Activated T-helper 17 cell treated with anti-CD3 and anti-CD28 coated beads, Interleukin-2, amount 50 U/mL, for 72 hours (primary cell): ENCODE data around the gene SLC16A8. TPM values are rescaled to one million over a fixed set of nuclear protein-coding genes. Genes with fewer than 3 reads are reported as not detected.
"Not testable (repeated sequence)": the region's sequence is repeated elsewhere in the genome, so short reads cannot be mapped to it uniquely, and the experiment has no call there.

ENCODE experiments used
- ATAC-seq: fragments of 150-1000 bp; cut with Tn5 transposase; replicated peaks from 2 replicates; pipeline ENCODE4 v1.10.0; 2021; ENCODE audit warnings: mild to moderate bottlenecking, moderate library complexity
- H3K27ac Mint-ChIP-seq: one replicate; pipeline ENCODE4 v1.8.0; 2022; ENCODE audit warnings: mixed read lengths
- H3K27me3 Mint-ChIP-seq: one replicate; pipeline ENCODE4 v1.8.0; 2022; ENCODE audit warnings: mixed read lengths
- H3K36me3 Mint-ChIP-seq: one replicate; pipeline ENCODE4 v1.8.0; 2022; ENCODE audit warnings: low read depth, mild to moderate bottlenecking, mixed read lengths
- H3K4me1 Mint-ChIP-seq: one replicate; pipeline ENCODE4 v1.8.0; 2022; ENCODE audit warnings: mixed read lengths
- H3K4me3 Mint-ChIP-seq: one replicate; pipeline ENCODE4 v1.8.0; 2022; ENCODE audit warnings: mild to moderate bottlenecking, mixed read lengths
- H3K9me3 Mint-ChIP-seq: one replicate; pipeline ENCODE4 v1.8.0; 2022; ENCODE audit warnings: mixed read lengths
- total RNA-seq, 2 donors: library from RNA; stranded (reverse); gene quantifications; one replicate each; pipeline ENCODE4 v1.2.3, GENCODE V29; 2022

The SLC16A8 gene
- total RNA-seq, 2 donors from 2014 or later: not detected

GRCh38 chr22:38120359-38121110 is 36.6 kb upstream of the SLC16A8 start:
- no peaks in the 10 kb centered on the region for H3K27me3 Mint-ChIP-seq
- H3K4me1 Mint-ChIP-seq: peaks cover 3% of the 10 kb centered on the region
- no peak overlapping the region for H3K27ac Mint-ChIP-seq
- no peak overlapping the region for H3K4me3 Mint-ChIP-seq
- ATAC-seq: no peak
- no peaks in the 10 kb centered on the region for H3K36me3 Mint-ChIP-seq
- no peaks in the 10 kb centered on the region for H3K9me3 Mint-ChIP-seq

- H3K27ac Mint-ChIP-seq, H3K4me1 Mint-ChIP-seq, ATAC-seq, H3K36me3 Mint-ChIP-seq, H3K4me3 Mint-ChIP-seq, H3K9me3 Mint-ChIP-seq, H3K27me3 Mint-ChIP-seq: not testable (repeated sequence)
These were observed 34.8 kb upstream of the SLC16A8 start for GRCh38 chr22:38118747-38119146.

GRCh38 chr22:38118182-38118581 is 34.2 kb upstream of the SLC16A8 start:
- H3K4me1 Mint-ChIP-seq: peaks cover 5% of the 10 kb centered on the region
- peaks cover 6% of the 10 kb centered on the region for H3K36me3 Mint-ChIP-seq
- no peak overlapping the region for H3K27ac Mint-ChIP-seq
- H3K4me3 Mint-ChIP-seq: no peak overlapping the region
- no peaks in the 10 kb centered on the region for H3K9me3 Mint-ChIP-seq
- ATAC-seq: no peak
- H3K27me3 Mint-ChIP-seq: no peaks in the 10 kb centered on the region

GRCh38 chr22:38117556-38117955 is 33.6 kb upstream of the SLC16A8 start:
- H3K9me3 Mint-ChIP-seq, ATAC-seq, H3K36me3 Mint-ChIP-seq, H3K4me1 Mint-ChIP-seq, H3K27ac Mint-ChIP-seq, H3K4me3 Mint-ChIP-seq, H3K27me3 Mint-ChIP-seq: not testable (repeated sequence)

- Mint-ChIP-seq H3K4me3 (no peak overlapping the region), H3K4me1 (peaks cover 5% of the 10 kb centered on the region), H3K9me3 (no peaks in the 10 kb centered on the region), H3K27me3 (no peaks in the 10 kb centered on the region), H3K36me3 (peaks cover 6% of the 10 kb centered on the region), H3K27ac (no peak overlapping the region)
- ATAC-seq: no peak
These were observed 31.6 kb upstream of the SLC16A8 start for GRCh38 chr22:38115423-38116205.

GRCh38 chr22:38114484-38115398 is 30.8 kb upstream of the SLC16A8 start:
- Mint-ChIP-seq H3K4me1 (peaks cover 5% of the 10 kb centered on the region), H3K27me3 (no peaks in the 10 kb centered on the region), H3K36me3 (peaks cover 6% of the 10 kb centered on the region), H3K9me3 (no peaks in the 10 kb centered on the region), H3K27ac (no peak overlapping the region), H3K4me3 (no peak overlapping the region)
- ATAC-seq: peak; percentile 93

- no peaks in the 10 kb centered on the region for H3K9me3 Mint-ChIP-seq
- no peak overlapping the region for H3K4me3 Mint-ChIP-seq
- ATAC-seq: no peak
- H3K36me3 Mint-ChIP-seq: peaks cover 6% of the 10 kb centered on the region
- peaks cover 5% of the 10 kb centered on the region for H3K4me1 Mint-ChIP-seq
- no peak overlapping the region for H3K27ac Mint-ChIP-seq
- no peaks in the 10 kb centered on the region for H3K27me3 Mint-ChIP-seq
These were observed 28.4 kb upstream of the SLC16A8 start for GRCh38 chr22:38112381-38112780.

- no peak overlapping the region for H3K27ac Mint-ChIP-seq
- H3K4me1 Mint-ChIP-seq: peaks cover 5% of the 10 kb centered on the region
- H3K9me3 Mint-ChIP-seq: no peaks in the 10 kb centered on the region
These were observed 28.0 kb upstream of the SLC16A8 start for GRCh38 chr22:38111925-38112355.

GRCh38 chr22:38110863-38111852 is 27.2 kb upstream of the SLC16A8 start:
- Mint-ChIP-seq H3K36me3 (peaks cover 6% of the 10 kb centered on the region), H3K4me1 (peaks cover 5% of the 10 kb centered on the region), H3K4me3 (no peak overlapping the region), H3K27me3 (no peaks in the 10 kb centered on the region), H3K27ac (no peak overlapping the region), H3K9me3 (no peaks in the 10 kb centered on the region)
- no peak for ATAC-seq

More at GRCh38 chr22:38111925-38112355, 28.0 kb upstream of the SLC16A8 start:
- ATAC-seq: no peak
- H3K27me3 Mint-ChIP-seq: no peaks in the 10 kb centered on the region
- H3K36me3 Mint-ChIP-seq: peaks cover 6% of the 10 kb centered on the region
- no peak overlapping the region for H3K4me3 Mint-ChIP-seq

- no peak within 1 kb of the TSS for H3K27ac Mint-ChIP-seq
- no peak within 1 kb of the TSS for H3K4me3 Mint-ChIP-seq
- peaks cover 6% of the 10 kb centered on the region for H3K36me3 Mint-ChIP-seq
- no peaks in the 10 kb centered on the region for H3K27me3 Mint-ChIP-seq
- H3K4me1 Mint-ChIP-seq: peaks cover 5% of the 10 kb centered on the region
- no peaks in the 10 kb centered on the region for H3K9me3 Mint-ChIP-seq
- no peak for ATAC-seq
These were observed 26.3 kb upstream of the SLC16A8 start, which contains the start of gene BAIAP2L2 for GRCh38 chr22:38110008-38110862. BAIAP2L2 (minus strand) TSS chr22:38110684; CDS start chr22:38110525, 159 bp downstream.

GRCh38 chr22:38109371-38110001 is 25.5 kb upstream of the SLC16A8 start:
- Mint-ChIP-seq H3K9me3 (no peaks in the 10 kb centered on the region), H3K36me3 (peaks cover 4% of the 10 kb centered on the region), H3K4me1 (peaks cover 8% of the 10 kb centered on the region), H3K4me3 (no peak overlapping the region), H3K27ac (no peak overlapping the region), H3K27me3 (no peaks in the 10 kb centered on the region)
- no peak for ATAC-seq

- Mint-ChIP-seq H3K27me3 (no peaks in the 10 kb centered on the region), H3K36me3 (no peaks in the 10 kb centered on the region), H3K4me1 (peaks cover 10% of the 10 kb centered on the region), H3K9me3 (no peaks in the 10 kb centered on the region), H3K4me3 (no peak overlapping the region), H3K27ac (no peak overlapping the region)
- no peak for ATAC-seq
These were observed 24.8 kb upstream of the SLC16A8 start for GRCh38 chr22:38108561-38109319.
